Suppressor macrophage treated with lipopolysaccharide for 4 hours (primary cell): ENCODE results near the gene IKBKG.
"Not testable (repeated sequence)": the region's sequence is repeated elsewhere in the genome, so short reads cannot be mapped to it uniquely, and the experiment has no call there.

Experiments
- DNase-seq: peaks from one replicate; pipeline ENCODE4 v3.0.0-alpha.2; 2020

Gene IKBKG

GRCh38 chrX:154560326-154560725, 12.9 kb downstream of the IKBKG start:
- not testable (repeated sequence) for DNase-seq

GRCh38 chrX:154562295-154562694, 14.9 kb downstream of the IKBKG start:
- not testable (repeated sequence) for DNase-seq

- DNase-seq = not testable (repeated sequence)
Observed at GRCh38 chrX:154570361-154570760, 22.9 kb downstream of the IKBKG start.

- DNase-seq = not testable (repeated sequence)
Observed at GRCh38 chrX:154573061-154573460, 25.6 kb downstream of the IKBKG start.

- DNase-seq = not testable (repeated sequence)
Observed at GRCh38 chrX:154575076-154575475, 27.7 kb downstream of the IKBKG start.

- not testable (repeated sequence) for DNase-seq
Observed at GRCh38 chrX:154582994-154583393, 35.6 kb downstream of the IKBKG start.

- DNase-seq = not testable (repeated sequence)
Observed at GRCh38 chrX:154584585-154585183, 37.3 kb downstream of the IKBKG start, which contains the start of gene CTAG1A. CTAG1A (plus strand) TSS chrX:154585133; CDS start chrX:154585207, 74 bp downstream.

- DNase-seq = not testable (repeated sequence)
Observed at GRCh38 chrX:154590415-154590814, 43.0 kb downstream of the IKBKG start.

- no peak for DNase-seq
Observed at GRCh38 chrX:154592505-154592904, 45.1 kb downstream of the IKBKG start.

GRCh38 chrX:154593201-154593600, 45.8 kb downstream of the IKBKG start:
- no peak for DNase-seq

- DNase-seq = no peak
Observed at GRCh38 chrX:154594491-154594890, 47.1 kb downstream of the IKBKG start.

- peak; percentile 14 for DNase-seq
Observed at GRCh38 chrX:154595559-154596249, 48.3 kb downstream of the IKBKG start.

- peak; percentile 9 for DNase-seq
Observed at GRCh38 chrX:154596290-154596929, 49.0 kb downstream of the IKBKG start.

GRCh38 chrX:154597221-154597620, 49.8 kb downstream of the IKBKG start:
- no peak for DNase-seq

GRCh38 chrX:154598656-154599055, 51.2 kb downstream of the IKBKG start:
- DNase-seq = no peak

- no peak for DNase-seq
Observed at GRCh38 chrX:154599531-154599930, 52.1 kb downstream of the IKBKG start.

- no peak for DNase-seq
Observed at GRCh38 chrX:154600759-154601374, 53.4 kb downstream of the IKBKG start.

- DNase-seq = no peak
Observed at GRCh38 chrX:154602226-154602625, 54.8 kb downstream of the IKBKG start.

GRCh38 chrX:154602766-154603437, 55.5 kb downstream of the IKBKG start:
- DNase-seq = no peak

- DNase-seq = peak; percentile 6
Observed at GRCh38 chrX:154603438-154604430, 56.3 kb downstream of the IKBKG start.

- no peak for DNase-seq
Observed at GRCh38 chrX:154605566-154605965, 58.1 kb downstream of the IKBKG start.

GRCh38 chrX:154607370-154607769, 60.0 kb downstream of the IKBKG start:
- no peak for DNase-seq
